ENCODE results near the gene CTU1. TPM values are rescaled to one million over a fixed set of nuclear protein-coding genes. Genes with fewer than 3 reads are reported as not detected.

Gene CTU1
- total RNA-seq, 1 donor from 2014 or later, result 8.3 TPM

DNA sequence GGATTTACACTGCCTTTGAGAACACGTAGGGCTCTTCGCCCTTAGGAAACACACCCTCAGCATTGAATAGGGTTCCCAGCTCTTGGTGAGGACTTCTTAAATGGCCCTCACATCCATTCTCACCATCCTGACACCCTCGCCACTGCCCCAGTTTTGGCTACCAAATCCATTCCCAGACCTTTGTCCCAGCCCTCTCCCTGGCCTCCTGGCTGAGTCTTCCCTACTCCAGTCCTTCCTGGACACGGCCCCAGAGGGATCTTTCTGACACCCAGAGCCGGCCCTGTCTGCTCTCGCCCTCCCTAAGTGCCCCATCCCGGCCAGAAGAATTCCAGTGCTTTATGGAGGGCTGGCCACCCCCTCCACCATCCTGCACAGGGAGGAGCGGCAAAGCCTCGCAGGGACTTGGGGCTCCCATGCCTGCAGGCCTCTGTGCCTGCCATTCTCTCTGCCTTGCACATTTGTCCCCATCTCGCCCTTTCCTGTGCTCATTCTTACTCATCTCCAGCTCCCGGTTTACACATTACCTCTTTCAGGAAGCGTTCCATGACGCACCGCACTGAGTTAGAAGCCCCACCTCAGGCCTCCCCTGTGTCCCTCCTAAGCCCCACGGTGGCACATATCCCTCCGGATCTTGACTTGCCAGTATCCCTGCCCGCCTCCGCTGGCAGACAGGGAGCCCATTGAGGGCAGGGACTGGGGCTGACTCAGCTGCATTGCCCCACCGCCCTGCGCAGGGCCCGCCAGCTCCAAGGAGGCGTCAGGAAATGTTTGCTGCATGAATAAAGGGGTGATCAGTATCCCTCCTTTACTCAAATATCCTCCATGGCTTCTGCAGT is 14.5 kb downstream of the CTU1 start:
- H3K4me1 ChIP-seq, result no peaks in the 10 kb centered on the region
- ATAC-seq (no peak), DNase-seq (no peak)
- peaks cover 8% of the 10 kb centered on the region for H3K36me3 ChIP-seq
- intact Hi-C loops (cut with DNase I), result no loop called here
- no peak overlapping the region for H3K27ac ChIP-seq
- no peaks in the 10 kb centered on the region for H3K27me3 ChIP-seq (ENCODE audit: low read depth)
- H3K9me3 ChIP-seq, result no peaks in the 10 kb centered on the region
- H3K4me3 ChIP-seq, result no peak overlapping the region
- no peak for TF ChIP-seq CTCF (IDR thresholded peaks at IDR 0.05)

DNA sequence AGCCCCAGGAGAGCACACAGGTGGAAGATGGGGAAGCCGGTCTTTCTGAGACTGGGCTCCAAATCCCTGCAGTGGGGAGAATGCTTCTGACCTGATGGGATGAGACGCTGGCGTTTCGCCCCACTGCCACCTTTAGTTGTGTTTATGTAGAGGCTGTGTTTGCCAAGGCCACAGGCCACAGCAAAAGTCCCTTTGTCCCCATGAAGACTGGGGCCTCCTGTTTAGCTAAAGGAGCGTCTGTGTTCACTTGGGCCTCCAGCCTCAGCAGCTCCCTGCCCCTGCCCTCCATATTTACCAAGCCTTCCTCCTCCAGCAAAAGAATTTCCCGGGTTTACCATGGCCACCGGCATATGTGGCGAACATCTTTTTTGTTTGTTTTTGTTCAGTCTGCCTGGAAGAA is 15.1 kb downstream of the CTU1 start:
- Histone ChIP-seq H3K4me3 (no peak overlapping the region), H3K27me3 (ENCODE audit: low read depth) (no peaks in the 10 kb centered on the region), H3K4me1 (no peaks in the 10 kb centered on the region), H3K27ac (no peak overlapping the region), H3K9me3 (no peaks in the 10 kb centered on the region), H3K36me3 (peaks cover 5% of the 10 kb centered on the region)
- DNase-seq (no peak), ATAC-seq (no peak)
- intact Hi-C loops (cut with DNase I), result no loop called here
- no peak for TF ChIP-seq CTCF (IDR thresholded peaks at IDR 0.05)

DNA sequence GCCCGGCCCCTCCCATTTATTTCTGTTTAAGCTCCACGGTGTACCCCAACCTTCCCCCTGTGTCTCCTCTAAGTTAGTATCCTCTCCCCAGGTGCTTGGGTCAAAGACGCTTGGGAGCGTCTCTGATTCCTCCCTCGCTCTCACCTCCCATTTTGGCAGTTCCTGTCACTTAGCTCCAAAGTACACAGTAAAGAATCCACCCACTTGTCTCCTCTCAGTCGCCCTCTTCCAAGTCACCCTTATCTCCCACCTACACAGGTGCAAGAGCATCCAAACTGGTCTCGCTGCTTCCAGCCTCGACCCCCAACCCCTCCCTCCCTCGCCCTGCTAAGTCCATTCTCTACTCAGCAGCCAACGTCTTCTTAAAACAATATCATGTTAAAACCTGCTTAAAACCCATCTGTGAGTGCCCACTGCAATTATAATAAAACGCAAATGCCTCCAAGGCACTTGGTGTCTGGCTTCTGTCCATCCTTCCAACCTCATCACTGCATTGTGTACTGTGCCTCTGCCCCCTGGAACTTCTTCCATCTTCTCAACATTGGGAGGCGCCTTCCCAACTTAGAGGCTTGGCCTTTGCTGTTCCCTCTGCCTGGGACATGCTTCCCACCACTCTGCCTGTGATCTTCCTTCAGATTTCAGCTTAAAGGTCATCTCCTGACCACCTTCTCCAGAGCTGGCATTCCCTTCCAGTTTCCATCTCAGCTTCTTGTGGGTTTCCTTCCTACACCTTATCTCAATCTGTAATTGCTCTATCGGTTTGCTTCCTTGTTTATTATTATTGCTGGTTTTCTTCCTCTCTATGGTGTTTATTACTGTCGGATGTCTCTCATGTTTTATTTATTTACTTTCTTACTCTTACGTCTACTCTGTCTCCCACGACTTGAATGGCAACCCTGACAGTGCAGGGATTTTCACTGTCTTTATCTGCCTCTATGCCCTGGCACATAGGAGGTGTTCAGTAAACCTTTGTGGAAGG is 16.0 kb downstream of the CTU1 start:
- ATAC-seq, result no peak
- Histone ChIP-seq H3K9me3 (no peaks in the 10 kb centered on the region), H3K27me3 (ENCODE audit: low read depth) (no peaks in the 10 kb centered on the region), H3K4me3 (no peak overlapping the region), H3K4me1 (no peaks in the 10 kb centered on the region), H3K36me3 (no peaks in the 10 kb centered on the region), H3K27ac (no peak overlapping the region)
- DNase-seq, result no peak
- intact Hi-C loops (cut with DNase I), result no loop called here
- no peak for TF ChIP-seq CTCF (IDR thresholded peaks at IDR 0.05)

DNA sequence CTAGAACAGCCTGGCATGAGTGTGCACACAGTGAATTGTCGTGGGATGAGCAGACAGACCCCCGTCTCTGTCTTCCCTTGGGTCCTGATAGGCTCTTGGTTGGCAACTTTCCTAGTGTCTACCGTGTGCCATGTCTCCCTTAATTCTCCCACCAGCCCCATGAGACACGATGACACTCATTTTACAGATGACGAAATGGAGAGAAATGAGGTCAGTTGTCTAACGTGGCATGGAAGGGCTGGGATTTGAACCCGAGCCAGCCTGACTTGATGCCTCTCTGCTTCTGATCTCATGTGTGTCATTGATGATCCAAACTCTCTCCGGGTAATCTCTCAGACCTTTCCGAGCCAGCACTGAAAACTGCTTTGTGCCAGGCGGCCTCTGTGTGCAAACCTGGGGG is 17.1 kb downstream of the CTU1 start:
- Histone ChIP-seq H3K27me3 (ENCODE audit: low read depth) (no peaks in the 10 kb centered on the region), H3K9me3 (no peaks in the 10 kb centered on the region), H3K4me1 (no peaks in the 10 kb centered on the region), H3K36me3 (no peaks in the 10 kb centered on the region), H3K27ac (no peak overlapping the region), H3K4me3 (no peak overlapping the region)
- intact Hi-C loops (cut with DNase I), result no loop called here
- TF ChIP-seq CTCF (IDR thresholded peaks at IDR 0.05), result no peak
- DNase-seq (no peak), ATAC-seq (no peak)

DNA sequence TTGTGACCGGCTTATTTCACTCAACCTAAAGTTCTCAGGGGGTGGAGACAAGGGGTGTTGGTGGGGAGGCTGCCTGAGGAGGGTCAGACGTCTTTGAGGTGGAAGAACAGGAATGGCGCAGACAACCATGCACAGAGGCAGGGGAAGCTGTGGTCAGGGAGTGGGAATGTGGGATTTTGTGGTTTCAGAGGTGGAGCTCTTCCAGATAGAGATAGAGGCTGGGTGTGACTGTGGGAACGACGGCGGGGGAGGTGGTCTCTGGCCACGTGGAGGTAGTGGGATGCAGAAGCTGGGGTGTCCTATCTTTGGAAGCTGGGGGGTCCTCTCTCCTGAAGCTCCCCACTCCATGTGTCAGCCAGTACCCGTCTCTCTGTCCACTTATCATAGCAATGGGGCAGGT is 17.7 kb downstream of the CTU1 start:
- H3K4me1 ChIP-seq, result no peaks in the 10 kb centered on the region
- ATAC-seq, result no peak
- intact Hi-C loops (cut with DNase I), result no loop called here
- H3K36me3 ChIP-seq, result no peaks in the 10 kb centered on the region
- no peak for TF ChIP-seq CTCF (IDR thresholded peaks at IDR 0.05)
- H3K9me3 ChIP-seq, result no peaks in the 10 kb centered on the region
- DNase-seq, result no peak
- H3K4me3 ChIP-seq, result no peak overlapping the region
- H3K27ac ChIP-seq, result no peak overlapping the region
- no peaks in the 10 kb centered on the region for H3K27me3 ChIP-seq (ENCODE audit: low read depth)
